HepG2 (cell line): ENCODE measurements around the gene ATF3.

ENCODE experiments used
- CTCF ChIP-seq: sonication (generic); formaldehyde crosslinking; IDR thresholded peaks from 2 replicates; pipeline ENCODE4 v1.5.0; 2020; ENCODE audit warnings: mild to moderate bottlenecking, missing genetic modification reagents, moderate library complexity
- MXD3 ChIP-seq: IDR thresholded peaks from 2 replicates; pipeline ENCODE4 v1.6.1; 2016; ENCODE audit warnings: mild to moderate bottlenecking, missing biosample characterization, missing genetic modification reagents
- POLR2A ChIP-seq, 2 experiments: IDR thresholded peaks; 2 replicates each; pipeline ENCODE4 v1.6.1; 2011; ENCODE audit warnings: low read depth in 2 of 2, low read length in 2 of 2, mild to moderate bottlenecking in 1 of 2, moderate library complexity in 1 of 2; ENCODE audit not compliant: insufficient read depth in 1 of 2
- REST ChIP-seq, 2 experiments: IDR thresholded peaks; 2 replicates each; pipeline ENCODE4 v1.6.1; 2011 to 2012; ENCODE audit warnings: low read length in 2 of 2, borderline replicate concordance in 1 of 2, low read depth in 1 of 2, mild to moderate bottlenecking in 1 of 2, moderate library complexity in 1 of 2

GRCh38 chr1:212589446-212589845 lies 19.1 kb upstream of the ATF3 start:
- no peak for TF ChIP-seq MXD3 (CRISPR knock-in tag)
- TF ChIP-seq POLR2A (IDR thresholded peaks at IDR 0.05; ENCODE audit: insufficient read depth in 1 of 2, low read depth in 2 of 2, low read length in 2 of 2): no peak
- TF ChIP-seq CTCF: no peak
- TF ChIP-seq REST (IDR thresholded peaks at IDR 0.05; ENCODE audit: borderline replicate concordance in 1 of 2, low read depth in 1 of 2, low read length in 2 of 2): no peak
